CD4-positive, alpha-beta T cell treated with Interleukin-4 for 1 hour (primary cell): Measurements from ENCODE around the gene NTNG1.
"Not testable (repeated sequence)": the region's sequence is repeated elsewhere in the genome, so short reads cannot be mapped to it uniquely, and the experiment has no call there.

Experiments
- DNase-seq, 2 donors: peaks; one replicate each; pipeline ENCODE4 v3.0.0-alpha.2; 2020 to 2022

The NTNG1 gene

GRCh38 chr1:107140703-107141490, at the start of gene NTNG1:
Gene NTNG1 (plus strand): TSS chr1:107141039.
- DNase-seq, result peak in 1 of 2 donors; percentile 34

GRCh38 chr1:107091418-107091817, 49.4 kb upstream of the NTNG1 start:
- DNase-seq, result no peak

GRCh38 chr1:107093395-107093794, 47.4 kb upstream of the NTNG1 start:
- DNase-seq, result not testable (repeated sequence)

- no peak for DNase-seq
These were observed 45.2 kb upstream of the NTNG1 start for GRCh38 chr1:107095647-107096046.

- DNase-seq, result no peak
These were observed 44.1 kb upstream of the NTNG1 start for GRCh38 chr1:107096690-107097089.

DNA sequence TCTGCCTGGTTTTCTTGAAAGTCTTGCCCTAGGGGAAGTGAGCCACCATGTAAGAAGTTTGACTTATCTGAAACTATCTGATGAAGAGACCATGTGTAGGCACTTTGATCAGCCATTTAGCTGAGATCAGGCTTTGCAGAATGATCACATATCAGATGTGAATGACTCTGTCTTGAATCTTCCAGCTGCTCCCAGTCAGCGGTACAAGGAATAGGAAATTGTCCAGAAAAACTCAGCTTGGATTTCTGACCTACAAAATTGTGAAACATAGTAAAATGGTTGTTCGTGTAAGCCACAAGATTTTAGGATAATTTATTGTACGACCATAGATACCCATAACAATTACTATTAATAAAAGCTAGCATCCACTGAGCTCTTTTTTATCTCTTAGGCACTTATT, 41.9 kb upstream of the NTNG1 start:
- DNase-seq, result no peak

DNA sequence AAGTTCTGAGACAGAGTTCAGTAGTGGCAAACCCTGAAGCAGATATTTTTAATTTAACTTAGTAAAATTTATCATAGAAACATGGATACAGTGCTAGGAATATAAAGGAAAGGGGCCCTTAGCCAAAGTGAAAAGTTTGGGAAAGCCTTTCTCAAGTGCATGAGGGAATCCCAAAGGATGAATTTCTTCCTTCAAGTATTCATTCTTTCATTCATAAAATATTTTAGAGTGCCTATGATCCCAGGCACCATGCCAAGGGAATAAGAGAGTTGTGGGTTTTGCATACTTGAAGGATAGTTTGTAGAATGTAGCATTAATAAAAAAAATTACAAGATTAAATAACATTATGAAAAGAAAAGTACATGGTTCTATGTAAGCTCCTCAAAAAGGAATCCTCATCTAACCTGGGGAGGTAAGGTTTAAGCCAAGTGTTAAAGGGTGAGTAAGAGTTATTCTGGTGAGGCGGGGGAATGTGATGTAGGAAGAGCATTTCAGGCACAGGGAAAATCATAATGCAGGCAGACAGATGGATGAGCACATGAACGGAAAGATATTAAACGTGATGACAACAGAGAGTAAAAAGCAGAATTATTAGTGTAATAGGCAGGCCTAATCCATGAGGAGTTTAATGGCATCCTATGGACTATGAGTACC, 40.4 kb upstream of the NTNG1 start:
- no peak for DNase-seq

DNA sequence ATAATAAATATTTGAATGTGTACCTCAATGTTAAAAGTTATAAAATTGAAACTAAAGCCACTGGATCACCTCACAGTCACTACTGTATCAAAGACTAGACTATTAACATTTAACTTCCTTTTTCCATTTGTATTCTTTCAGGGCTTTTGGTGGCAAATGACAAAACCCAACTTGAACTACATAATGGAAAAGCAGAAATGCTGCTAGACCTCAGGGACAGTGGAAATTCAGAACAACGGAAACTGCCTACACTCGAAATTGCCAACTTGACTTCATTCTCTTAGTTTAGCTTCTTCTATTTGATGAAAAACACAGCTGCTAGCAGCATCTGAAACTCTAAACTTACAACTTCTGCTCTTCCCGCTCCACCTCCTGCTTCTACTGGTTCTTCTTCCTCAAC, 34.9 kb upstream of the NTNG1 start:
- no peak for DNase-seq

DNA sequence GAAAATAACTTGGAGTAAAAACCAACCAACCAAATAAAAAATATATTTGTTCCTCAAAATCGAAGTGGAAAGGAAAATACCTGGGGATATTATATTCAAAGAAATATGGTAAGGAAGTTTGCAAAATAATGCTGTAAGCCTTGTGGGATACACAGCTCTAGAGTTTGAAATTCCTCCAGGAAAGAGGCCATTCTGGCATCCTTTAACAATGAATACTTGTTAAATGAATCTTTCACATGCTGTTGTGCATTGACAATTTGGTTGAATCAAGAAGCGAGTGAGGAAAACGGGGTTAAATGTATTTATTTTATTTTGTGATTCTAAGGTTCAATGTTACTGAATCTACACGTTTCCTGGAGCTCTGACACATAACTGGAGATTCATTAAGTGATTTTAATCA, 30.5 kb upstream of the NTNG1 start:
- no peak for DNase-seq

DNA sequence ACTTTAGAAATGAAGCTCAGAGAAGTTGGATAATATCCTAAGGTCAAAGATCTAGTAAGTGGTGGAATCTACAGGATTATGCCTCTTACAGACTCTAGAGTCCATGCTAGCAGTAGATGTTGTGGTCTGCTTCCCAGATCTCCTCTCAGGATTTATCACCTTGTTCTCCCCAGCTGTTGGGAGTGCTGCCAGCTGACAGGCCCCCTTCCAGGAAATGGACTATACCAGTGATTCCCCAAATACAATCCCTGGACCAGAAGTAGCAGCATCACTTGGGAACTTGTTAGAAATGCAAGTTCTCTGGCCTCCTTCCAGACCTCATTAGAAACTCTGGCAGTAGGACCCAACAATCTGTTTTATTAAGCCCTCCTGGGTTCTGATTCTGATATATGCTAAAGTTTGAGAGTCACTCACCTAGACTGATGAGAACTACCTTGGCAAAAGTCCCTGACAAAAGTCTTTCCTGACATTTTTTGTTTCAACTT, 24.5 kb upstream of the NTNG1 start:
- no peak for DNase-seq

DNA sequence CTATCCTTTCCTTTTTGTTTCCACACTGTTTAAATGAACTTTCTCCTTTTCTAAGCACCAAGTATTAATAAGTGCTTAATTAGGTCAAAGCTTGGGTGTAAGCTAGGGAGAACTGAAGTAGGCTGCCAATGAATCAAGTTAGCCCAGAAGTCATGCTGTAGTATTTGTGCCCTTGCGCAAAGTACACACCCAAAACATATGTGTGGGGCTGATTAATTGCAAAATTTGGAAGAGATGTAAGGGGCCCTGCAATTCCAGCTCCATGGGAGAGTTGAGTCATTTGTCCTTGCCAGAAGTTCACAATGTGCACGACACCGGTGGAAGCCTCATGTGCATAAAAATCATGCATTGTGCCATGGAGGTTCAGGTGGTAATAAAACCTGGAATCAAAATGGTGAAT, 18.6 kb upstream of the NTNG1 start:
- no peak for DNase-seq

DNA sequence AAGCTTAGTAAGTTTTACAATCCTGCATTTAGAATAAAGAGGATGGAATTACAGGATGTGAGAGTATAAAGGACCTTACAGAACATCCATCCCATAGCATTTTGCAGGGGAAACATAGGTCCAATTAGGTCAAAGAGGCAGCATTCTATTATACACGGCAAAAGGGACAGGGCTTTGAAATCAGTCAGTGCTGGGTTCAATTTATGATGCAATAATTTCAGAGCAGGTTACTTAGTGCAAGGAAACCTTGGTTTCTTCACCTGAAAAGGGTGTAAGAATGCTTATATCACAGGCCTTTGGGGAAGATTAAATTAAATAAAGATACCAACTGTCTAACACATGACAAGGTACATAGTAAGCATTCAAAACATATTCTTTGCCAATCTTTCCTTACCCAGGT, 17.1 kb upstream of the NTNG1 start:
- no peak for DNase-seq

DNA sequence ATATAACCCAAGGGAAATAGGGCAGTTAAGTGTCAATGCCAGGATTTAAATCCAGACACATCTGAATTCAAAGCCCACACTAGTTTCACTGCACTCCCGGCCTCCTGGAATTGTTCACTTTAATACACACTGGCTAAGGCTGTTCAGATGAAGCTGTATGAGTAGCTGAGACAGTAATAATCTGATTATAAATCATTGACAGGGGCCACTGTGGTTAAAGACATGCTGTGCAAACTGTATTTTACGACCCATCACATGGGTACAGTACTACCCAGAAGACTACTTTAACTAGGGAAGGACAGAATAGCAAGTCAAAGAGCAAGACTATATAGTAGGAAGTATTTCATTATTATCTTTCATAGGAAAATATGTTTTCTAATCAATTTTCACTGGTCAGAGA, 16.1 kb upstream of the NTNG1 start:
- DNase-seq, result no peak

DNA sequence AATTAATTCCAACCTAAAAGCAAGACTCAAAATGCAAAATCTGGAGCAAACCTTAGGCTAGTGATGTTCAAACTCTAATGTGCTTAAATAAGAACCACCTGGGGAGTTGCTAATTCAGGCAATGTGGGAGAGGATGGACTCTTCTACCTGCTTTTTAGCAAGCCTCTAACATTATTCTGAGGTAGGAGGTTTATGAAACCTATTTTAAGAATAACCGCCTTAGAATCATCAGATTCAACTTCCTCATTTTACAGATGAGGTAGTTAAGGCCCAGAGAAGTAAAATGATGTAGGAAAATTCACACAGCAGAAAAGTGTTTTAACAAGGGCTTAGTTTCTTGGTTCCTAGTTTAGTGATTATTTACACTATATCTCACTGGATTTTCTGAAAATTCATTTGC, 8.6 kb upstream of the NTNG1 start:
- DNase-seq, result no peak

- no peak for DNase-seq
These were observed 8.1 kb upstream of the NTNG1 start for GRCh38 chr1:107132780-107133179.

DNA sequence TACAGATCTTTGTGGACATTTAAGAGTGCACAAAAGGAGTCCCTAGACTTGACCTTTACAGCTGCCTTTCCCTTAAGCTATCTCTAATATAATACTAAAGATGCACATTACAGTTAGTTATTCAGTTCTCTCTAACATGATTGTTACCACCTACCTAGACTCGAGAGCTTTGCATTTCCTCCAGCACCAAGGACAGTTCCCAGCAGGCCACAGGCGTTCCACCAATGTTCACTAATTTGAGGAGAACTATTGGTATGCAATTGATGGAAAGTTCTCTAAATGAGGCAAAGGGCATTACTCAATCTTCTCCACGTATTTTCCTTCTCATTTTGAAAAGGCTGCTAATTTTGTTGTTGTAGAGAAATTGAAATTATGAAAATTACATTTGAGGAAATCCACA, 5.4 kb upstream of the NTNG1 start:
- DNase-seq, result no peak

DNA sequence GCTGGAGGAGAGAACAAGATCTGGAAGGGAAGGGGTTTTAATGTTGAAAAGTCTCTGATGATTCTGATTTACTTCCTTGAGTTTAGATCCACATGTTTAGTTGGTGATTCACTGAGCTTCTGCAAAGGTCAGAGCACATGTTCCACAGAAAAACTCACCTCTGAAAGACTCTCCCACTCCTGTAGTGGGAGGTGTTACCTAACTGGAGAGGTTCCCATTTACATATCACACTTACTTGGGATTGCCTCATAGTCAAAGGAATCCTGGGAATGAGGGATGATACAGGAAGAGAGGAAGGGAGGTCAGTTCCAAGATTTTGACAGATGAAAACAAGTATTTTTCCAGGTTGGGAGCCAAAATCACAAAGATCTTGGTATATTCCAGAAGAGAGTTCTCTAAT, 2.7 kb upstream of the NTNG1 start:
- DNase-seq, result no peak

DNA sequence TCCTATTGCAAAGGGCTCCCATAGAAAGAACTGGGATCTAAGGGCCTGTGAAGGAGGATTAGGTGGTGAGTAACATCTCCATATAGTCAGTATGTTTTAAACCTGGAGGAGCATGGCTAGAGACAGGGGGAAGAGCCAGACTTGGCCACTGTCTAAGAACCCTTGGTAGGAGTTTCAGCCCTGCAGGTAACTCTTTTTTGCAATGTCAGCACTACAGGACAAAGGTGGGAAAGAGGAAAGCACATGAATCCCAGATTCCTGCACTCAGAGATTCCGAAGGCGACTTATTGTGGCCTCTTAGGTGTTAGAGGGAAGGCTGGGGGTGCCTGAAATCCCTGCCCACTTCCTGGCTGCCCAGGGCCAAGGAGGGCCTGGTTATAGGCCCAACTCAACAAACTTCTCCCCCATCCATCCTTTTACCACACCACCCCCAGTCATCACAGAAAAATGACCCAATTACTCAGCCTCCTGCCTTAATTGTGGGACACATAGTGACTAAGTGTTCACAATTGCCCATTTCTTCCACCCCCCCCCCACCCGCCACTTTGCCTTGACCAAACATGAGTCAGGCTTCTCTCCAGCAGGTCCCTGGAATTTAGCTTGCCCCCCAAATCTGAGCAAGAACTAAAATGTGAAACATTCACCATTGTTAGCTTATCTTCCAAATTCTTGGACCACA, 1.9 kb upstream of the NTNG1 start:
- no peak for DNase-seq

DNA sequence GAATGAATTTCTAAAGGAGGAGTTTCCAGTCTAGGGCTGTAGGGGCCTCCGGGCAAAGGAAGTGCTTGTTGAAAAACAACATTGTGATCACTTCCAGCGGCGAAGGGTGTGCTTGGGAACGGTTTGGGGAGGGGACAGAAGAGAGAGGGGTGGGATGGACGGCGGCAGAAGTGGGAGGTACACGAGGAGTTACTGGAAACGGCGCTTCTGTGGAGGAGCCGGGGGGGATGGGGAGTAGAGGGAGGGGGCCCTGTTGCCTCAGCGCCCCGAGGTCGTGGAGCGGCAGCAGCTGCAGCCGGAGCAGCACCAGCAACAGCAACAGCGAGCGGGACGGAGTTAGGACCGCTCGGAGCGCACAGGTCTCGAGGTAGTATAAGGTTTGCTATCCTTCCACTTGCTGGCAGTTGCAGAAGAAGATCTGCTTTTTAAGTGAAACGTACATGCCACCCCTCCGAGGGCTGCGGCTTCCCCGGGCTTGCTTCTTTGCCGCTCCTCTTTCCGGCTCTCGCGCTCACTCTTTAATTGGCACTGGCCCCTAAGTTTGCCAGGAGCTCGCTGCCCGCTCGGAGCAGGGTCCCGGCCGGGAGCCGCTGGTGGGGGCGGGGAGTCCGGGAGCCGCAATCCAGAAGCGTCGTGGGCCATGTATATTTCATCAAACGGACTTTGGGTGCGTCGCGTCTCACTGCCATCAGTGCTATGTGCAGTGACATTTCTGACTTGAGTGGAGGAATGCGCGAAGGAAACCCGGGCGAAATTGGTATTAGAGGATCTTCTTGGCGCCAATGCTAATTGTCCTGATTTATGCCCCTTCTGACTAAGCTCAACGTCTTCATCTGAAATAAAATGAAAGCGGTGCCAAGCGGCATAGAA, 771 bp upstream of the NTNG1 start:
- no peak for DNase-seq

DNA sequence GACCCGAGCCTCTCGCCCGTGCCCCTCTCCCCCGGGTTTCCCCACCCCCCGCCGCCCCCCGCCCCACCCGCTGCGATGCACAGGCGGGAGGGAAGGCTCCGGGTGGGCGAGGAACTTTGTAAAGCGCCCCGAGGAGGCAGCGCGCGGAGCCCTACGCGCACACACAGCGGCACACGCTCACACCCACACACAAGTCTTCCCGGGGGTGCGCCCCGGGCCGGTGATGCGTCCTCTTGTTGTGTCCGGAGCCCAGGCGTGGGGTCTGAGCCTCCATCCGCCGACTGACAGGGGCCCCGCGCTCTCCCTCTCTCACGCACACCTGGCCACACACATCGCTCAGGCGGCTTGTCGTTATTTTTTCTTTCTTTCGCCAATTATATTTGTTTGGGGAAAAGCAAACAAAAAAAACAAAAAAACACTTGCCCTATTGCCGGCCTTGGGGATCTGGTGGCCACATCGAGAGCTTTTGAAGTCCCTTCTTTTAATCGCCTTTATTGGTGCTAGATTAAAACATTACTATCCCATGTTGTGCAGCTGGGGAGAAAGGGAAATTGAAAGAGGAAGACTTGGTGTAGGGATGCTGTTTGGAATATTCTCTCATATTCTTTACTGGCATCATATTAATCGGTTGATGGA, 770 bp downstream of the NTNG1 start:
- peak in 1 of 2 donors; percentile 11 for DNase-seq

DNA sequence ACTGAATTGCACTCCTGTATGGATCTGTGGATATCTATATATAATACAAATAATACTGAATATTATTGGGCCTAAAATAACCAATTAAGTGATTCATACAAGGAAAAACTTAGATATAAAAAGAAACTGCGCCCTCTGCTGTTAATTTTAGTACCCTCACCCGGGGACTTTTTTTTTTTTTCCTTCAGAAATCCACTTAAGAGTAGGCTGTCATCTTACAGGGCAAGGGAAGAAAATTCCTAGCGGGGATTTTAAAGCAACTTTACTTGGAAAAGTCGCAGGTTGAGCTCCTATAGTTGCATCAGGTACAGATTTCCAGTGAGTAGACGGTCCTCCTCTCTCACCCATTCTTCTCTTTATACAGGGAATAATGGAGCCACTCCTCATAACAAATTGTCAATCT, 1.3 kb downstream of the NTNG1 start:
- DNase-seq, result peak in 1 of 2 donors; percentile 13

DNA sequence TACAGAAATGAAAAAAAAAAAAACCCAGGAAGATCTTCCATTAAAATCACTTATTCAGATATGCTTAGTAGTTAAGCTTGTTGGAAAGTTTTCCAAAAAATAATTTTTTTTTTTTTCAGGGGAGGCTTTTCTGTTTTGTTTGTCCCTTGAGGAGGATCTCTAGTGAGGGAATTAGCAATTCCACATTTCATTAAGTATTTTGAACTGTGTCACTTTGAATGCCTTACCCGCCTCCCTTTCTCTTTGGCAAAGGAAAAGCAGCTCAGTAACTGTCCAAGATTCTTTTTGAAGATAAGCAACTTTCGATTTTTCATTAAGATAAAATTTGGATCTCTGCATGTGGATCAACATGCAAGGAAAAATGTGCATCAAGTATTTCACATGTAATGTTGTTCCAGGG, 1.8 kb downstream of the NTNG1 start:
- no peak for DNase-seq
